Measurements from ENCODE around the gene B4GALT1.

DNA sequence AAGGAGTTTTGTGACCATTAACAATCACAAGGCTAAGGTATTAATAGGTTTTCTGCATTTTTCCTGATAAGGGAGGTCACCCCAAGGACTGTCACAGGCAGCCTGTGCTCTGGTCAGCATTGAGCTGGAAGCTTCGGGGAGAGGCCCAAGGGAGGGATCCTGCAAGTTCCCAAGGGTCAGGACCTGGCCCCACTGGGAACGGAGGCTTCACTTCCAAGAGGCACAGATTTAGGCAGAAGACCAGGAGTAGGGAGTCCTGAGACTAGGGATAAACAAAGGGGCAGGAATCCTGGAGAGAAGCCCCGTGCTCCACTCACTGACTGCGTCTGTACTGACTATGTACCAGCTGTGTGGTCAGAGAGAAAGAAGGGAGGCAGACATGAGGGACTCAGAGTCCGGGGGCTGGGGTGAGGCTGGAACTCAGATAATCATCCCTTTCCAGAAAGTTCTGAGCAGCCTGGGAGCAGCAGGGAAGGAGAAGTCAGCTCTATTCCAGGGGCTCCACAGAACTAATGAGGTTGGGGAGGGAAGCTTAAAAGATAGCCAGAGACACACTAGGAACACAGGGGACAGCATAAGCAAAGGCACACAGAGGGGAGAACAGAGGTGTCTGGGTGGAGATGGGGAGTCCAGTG is 37.8 kb downstream of the B4GALT1 start:
- TF ChIP-seq, protein P1, sequence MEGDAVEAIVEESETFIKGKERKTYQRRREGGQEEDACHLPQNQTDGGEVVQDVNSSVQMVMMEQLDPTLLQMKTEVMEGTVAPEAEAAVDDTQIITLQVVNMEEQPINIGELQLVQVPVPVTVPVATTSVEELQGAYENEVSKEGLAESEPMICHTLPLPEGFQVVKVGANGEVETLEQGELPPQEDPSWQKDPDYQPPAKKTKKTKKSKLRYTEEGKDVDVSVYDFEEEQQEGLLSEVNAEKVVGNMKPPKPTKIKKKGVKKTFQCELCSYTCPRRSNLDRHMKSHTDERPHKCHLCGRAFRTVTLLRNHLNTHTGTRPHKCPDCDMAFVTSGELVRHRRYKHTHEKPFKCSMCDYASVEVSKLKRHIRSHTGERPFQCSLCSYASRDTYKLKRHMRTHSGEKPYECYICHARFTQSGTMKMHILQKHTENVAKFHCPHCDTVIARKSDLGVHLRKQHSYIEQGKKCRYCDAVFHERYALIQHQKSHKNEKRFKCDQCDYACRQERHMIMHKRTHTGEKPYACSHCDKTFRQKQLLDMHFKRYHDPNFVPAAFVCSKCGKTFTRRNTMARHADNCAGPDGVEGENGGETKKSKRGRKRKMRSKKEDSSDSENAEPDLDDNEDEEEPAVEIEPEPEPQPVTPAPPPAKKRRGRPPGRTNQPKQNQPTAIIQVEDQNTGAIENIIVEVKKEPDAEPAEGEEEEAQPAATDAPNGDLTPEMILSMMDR (conservative IDR thresholded peaks at IDR 0.05; ENCODE audit: low read length), result no peak
- TF ChIP-seq EZH2phosphoT487 (IDR thresholded peaks at IDR 0.05; ENCODE audit: borderline replicate concordance, low read depth, low read length), result no peak

Measured in OCI-LY7 (cell line).